ENCODE results near the gene PSMB3. TPM values are rescaled to one million over a fixed set of nuclear protein-coding genes. Genes with fewer than 3 reads are reported as not detected.

The PSMB3 gene
- total and polyA plus RNA-seq, 9 of the 15 experiments (the other 6 are each of a cell fraction or from before 2014, with no cell fraction given): 460 to 2,775 (median 574) TPM

GRCh38 chr17:38749223-38750043, 3.1 kb upstream of the PSMB3 start (continued):
- TF ChIP-seq ZNF639 (CRISPR knock-in tag; conservative IDR thresholded peaks at IDR 0.05 in 1 of 2, IDR thresholded peaks at IDR 0.05 in 1 of 2): peak in 1 of 2 experiments; percentile 67; a peak in 2 of 4 replicates
- no peak for TF ChIP-seq RREB1 (CRISPR knock-in tag; IDR thresholded peaks at IDR 0.05)
- no peak for TF ChIP-seq ZNF586 (CRISPR knock-in tag; conservative IDR thresholded peaks at IDR 0.05)
- peak; percentile 37; the same call in 1 of the 2 replicates for TF ChIP-seq ESRRA (IDR thresholded peaks at IDR 0.05; ENCODE audit: borderline replicate concordance, low read depth)
- TF ChIP-seq TRIM25 (IDR thresholded peaks at IDR 0.05; ENCODE audit: borderline replicate concordance): no peak
- TF ChIP-seq MXD1 (CRISPR knock-in tag; IDR thresholded peaks at IDR 0.05; ENCODE audit: borderline replicate concordance, poor library complexity, severe bottlenecking): no peak
- TF ChIP-seq ZBTB33 (CRISPR knock-in tag; IDR thresholded peaks at IDR 0.05): peak; percentile 94
- no peak for TF ChIP-seq E2F4 (CRISPR knock-in tag; IDR thresholded peaks at IDR 0.05; ENCODE audit: low read depth)
- TF ChIP-seq EP400 (IDR thresholded peaks at IDR 0.05): peak; percentile 77
- TF ChIP-seq DNMT1 (IDR thresholded peaks at IDR 0.05): no peak
- no peak for TF ChIP-seq ARHGAP35 (IDR thresholded peaks at IDR 0.05; ENCODE audit: partially characterized antibody)
- peak; percentile 38 for TF ChIP-seq EP300 (IDR thresholded peaks at IDR 0.05; ENCODE audit: low read length)
- TF ChIP-seq ZKSCAN3 (CRISPR knock-in tag; IDR thresholded peaks at IDR 0.05): no peak

All from K562 (cell line).